PC-3 (cell line): ENCODE results near the gene SFT2D1. TPM values are rescaled to one million over a fixed set of nuclear protein-coding genes. Genes with fewer than 3 reads are reported as not detected.

Experiments used
- ATAC-seq: fragments of 200-7000 bp; cut with Tn5 transposase; 2 replicates; pipeline ENCODE4 v1.9.1; 2020; ENCODE audit warnings: mild to moderate bottlenecking, moderate library complexity
- BruUV-seq: library from RNA; stranded (reverse); fragments of 400-500 nt; replicated peaks from 2 replicates; lab custom pipeline; 2021; lab: Mats Ljungman, UMichigan
- CTCF ChIA-PET: fragments of 300-600 bp; sonication (Branson Sonifier 250); formaldehyde crosslinking; loops from one replicate; lab custom pipeline; 2022; ENCODE audit warnings: antibody characterized with exemption; lab: Charles Lee
- POLR2A ChIA-PET: fragments of 300-600 bp; sonication (Branson Sonifier 250); formaldehyde crosslinking; loops from one replicate; lab custom pipeline; 2022; ENCODE audit warnings: antibody characterized with exemption; ENCODE audit not compliant: unreplicated experiment; lab: Charles Lee
- DNase-seq: peaks from one replicate; pipeline ENCODE4 v3.0.0-alpha.2; 2015
- H2AFZ ChIP-seq: fragments of 300-600 bp; sonication (generic); 2 replicates; pipeline ENCODE4 v1.6.0; 2016; ENCODE audit warnings: antibody characterized with exemption, low read length
- H3F3A ChIP-seq: fragments of 300-600 bp; sonication (generic); one replicate; pipeline ENCODE4 v1.6.0; 2017; ENCODE audit warnings: antibody characterized with exemption, low read length, control low read depth, mild to moderate bottlenecking; ENCODE audit not compliant: unreplicated experiment
- H3K27ac ChIP-seq: fragments of 300-600 bp; sonication (generic); 2 replicates; pipeline ENCODE4 v1.5.1; 2016; ENCODE audit warnings: mild to moderate bottlenecking, low read length
- H3K27me3 ChIP-seq: fragments of 300-600 bp; sonication (generic); 2 replicates; pipeline ENCODE4 v1.6.1; 2016; ENCODE audit warnings: low read length, mixed read lengths
- H3K36me3 ChIP-seq: fragments of 300-600 bp; sonication (generic); 2 replicates; pipeline ENCODE4 v1.6.1; 2016; ENCODE audit warnings: low read depth, mixed run types, low read length, mixed read lengths
- H3K4me1 ChIP-seq: fragments of 300-600 bp; sonication (generic); 2 replicates; pipeline ENCODE4 v1.5.1; 2016; ENCODE audit warnings: low read length; ENCODE audit not compliant: insufficient read depth
- H3K4me2 ChIP-seq: fragments of 300-600 bp; sonication (generic); 2 replicates; pipeline ENCODE4 v1.6.0; 2016; ENCODE audit warnings: low read length
- H3K4me3 ChIP-seq: fragments of 300-600 bp; sonication (generic); 2 replicates; pipeline ENCODE4 v1.5.1; 2016; ENCODE audit warnings: mild to moderate bottlenecking, low read length, mixed read lengths
- H3K79me2 ChIP-seq: fragments of 300-600 bp; sonication (generic); 2 replicates; pipeline ENCODE4 v1.6.1; 2017; ENCODE audit warnings: low read length, mixed read lengths
- H3K9ac ChIP-seq: fragments of 300-600 bp; sonication (generic); 2 replicates; pipeline ENCODE4 v1.6.0; 2016; ENCODE audit warnings: mild to moderate bottlenecking, low read length
- H3K9me2 ChIP-seq: fragments of 300-600 bp; sonication (generic); replicated peaks from 2 replicates; pipeline ENCODE4 v1.6.1; 2016; ENCODE audit warnings: mixed run types, low read length, mixed read lengths
- H3K9me3 ChIP-seq: fragments of 300-600 bp; sonication (generic); 2 replicates; pipeline ENCODE4 v1.6.1; 2016; ENCODE audit warnings: low read length, mixed read lengths
- H4K20me1 ChIP-seq: fragments of 300-600 bp; sonication (generic); 2 replicates; pipeline ENCODE4 v1.6.1; 2016; ENCODE audit warnings: low read length, mixed read lengths
- CTCF ChIP-seq: fragments of 300-600 bp; sonication (generic); conservative IDR thresholded peaks from 2 replicates; pipeline ENCODE4 v1.5.1; 2017; ENCODE audit warnings: antibody characterized with exemption, low read depth, mild to moderate bottlenecking, low read length
- EZH2 ChIP-seq: fragments of 300-600 bp; sonication (generic); IDR thresholded peaks from one replicate; pipeline ENCODE4 v1.6.1; 2017; ENCODE audit warnings: antibody characterized with exemption, mild to moderate bottlenecking, low read length; ENCODE audit not compliant: unreplicated experiment
- EZH2phosphoT487 ChIP-seq: fragments of 300-600 bp; sonication (generic); IDR thresholded peaks from 2 replicates; pipeline ENCODE4 v1.6.1; 2018; ENCODE audit warnings: mild to moderate bottlenecking, antibody characterized with exemption, low read length, borderline replicate concordance
- intact Hi-C: fragments of 100-400 bp; cut with micrococcal nuclease; formaldehyde crosslinking; loops from 2 replicates; pipeline ENCODE4 v1.9.0; 2023
- total RNA-seq: library from RNA; depleted of rRNA; stranded (reverse); fragments of >200 nt; gene quantifications from 2 replicates; pipeline ENCODE4 v1.2.3, GENCODE V29; 2014

Gene SFT2D1
- total RNA-seq, 1 experiment from 2014 or later = 28.0 TPM

DNA sequence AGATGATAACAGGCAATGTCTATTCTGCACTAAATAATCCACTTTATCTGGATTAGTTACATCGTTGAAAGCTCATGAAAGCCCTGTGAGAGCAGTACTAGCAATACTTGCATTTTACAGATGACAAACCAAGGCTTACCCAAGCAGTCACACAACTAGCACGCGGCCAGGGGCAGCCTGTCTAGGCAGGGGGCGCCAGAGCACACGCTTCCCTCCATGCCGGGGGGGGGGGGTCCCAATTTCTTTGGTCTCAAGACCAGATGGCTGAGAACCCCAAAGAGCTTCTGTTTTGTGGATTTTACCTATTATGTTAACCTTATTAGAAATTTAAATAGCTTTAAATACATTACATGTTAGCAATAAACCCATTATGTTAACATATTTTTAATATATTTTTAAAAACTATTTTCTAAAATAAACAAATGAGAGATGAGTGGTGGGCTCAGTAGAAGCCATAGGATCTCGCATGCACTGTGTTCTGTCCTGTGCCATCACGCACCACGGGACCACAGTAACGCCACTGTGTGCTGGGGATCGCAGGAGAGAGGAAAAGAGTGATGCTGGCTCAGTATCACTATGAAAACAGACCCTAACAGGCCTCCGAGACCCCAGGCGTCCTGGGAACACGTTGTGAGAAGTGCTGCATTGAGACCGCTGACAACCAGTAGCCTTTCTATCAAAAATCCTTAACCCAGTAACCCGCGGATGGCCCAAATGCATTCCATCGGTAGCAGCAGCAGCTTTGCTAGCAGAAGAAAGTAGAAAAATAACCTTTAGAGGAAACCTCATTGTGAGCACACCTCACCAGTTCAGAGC, 28.9 kb downstream of the SFT2D1 start:
- Histone ChIP-seq H3K4me3 (no peak overlapping the region), H3K9me2 (no peaks in the 10 kb centered on the region), H3K27me3 (peaks cover 6% of the 10 kb centered on the region; the same call in 1 of the 2 replicates), H3K4me1 (no peaks in the 10 kb centered on the region), H3K4me2 (no peak overlapping the region), H3K9ac (no peak overlapping the region), H2AFZ (no peak overlapping the region), H4K20me1 (no peaks in the 10 kb centered on the region), H3K9me3 (no peaks in the 10 kb centered on the region), H3K79me2 (no peaks in the 10 kb centered on the region), H3K27ac (no peak overlapping the region), H3K36me3 (no peaks in the 10 kb centered on the region), H3F3A (no peaks in the 10 kb centered on the region)
- no TSS peak for BruUV-seq
- intact Hi-C loops = loop anchor here (1.0 to 2.0 kb wide), 2 partner anchors 69 to 88 kb away; partner anchors contain the start of gene MPC1
- TF ChIP-seq CTCF (peak; percentile 69), EZH2phosphoT487 (no peak)
- ChIA-PET POLR2A (no interaction called here), CTCF (no interaction called here)
- DNase-seq (peak; percentile 52), ATAC-seq (peak; percentile 92)

DNA sequence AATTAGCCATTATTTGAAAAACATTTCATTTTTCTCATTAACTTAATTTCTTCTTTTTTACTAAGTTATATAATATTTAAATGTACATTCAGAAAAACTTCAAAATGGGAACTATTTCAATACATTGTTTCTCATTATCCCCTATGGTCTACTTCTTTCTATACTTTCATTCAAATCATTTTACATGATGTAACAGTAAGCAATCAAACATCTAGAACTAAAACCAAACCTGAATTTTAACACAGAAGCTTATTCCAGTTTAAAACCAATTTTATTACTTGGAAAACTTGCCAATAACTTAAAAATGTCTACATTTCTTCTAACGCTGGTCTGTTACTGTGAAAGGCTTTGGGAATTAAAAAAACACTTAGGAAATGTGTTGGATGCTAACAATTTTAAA, 29.5 kb downstream of the SFT2D1 start:
- no peaks in the 10 kb centered on the region for H3K9me3 ChIP-seq
- H3K4me3 ChIP-seq = no peak overlapping the region
- no peaks in the 10 kb centered on the region for H3K79me2 ChIP-seq
- no peaks in the 10 kb centered on the region for H3K4me1 ChIP-seq
- ATAC-seq (no peak), DNase-seq (no peak)
- BruUV-seq = no TSS peak
- H3K27ac ChIP-seq = no peak overlapping the region
- H3K36me3 ChIP-seq = no peaks in the 10 kb centered on the region
- no peaks in the 10 kb centered on the region for H3K9me2 ChIP-seq
- no peak overlapping the region for H2AFZ ChIP-seq
- ChIA-PET CTCF (no interaction called here), POLR2A (no interaction called here)
- intact Hi-C loops = loop anchor here (1.0 to 2.0 kb wide), 2 partner anchors 70 to 88 kb away; partner anchors contain the start of gene MPC1
- H3K4me2 ChIP-seq = no peak overlapping the region
- peaks cover 11% of the 10 kb centered on the region for H3K27me3 ChIP-seq
- H3K9ac ChIP-seq = no peak overlapping the region
- TF ChIP-seq CTCF (no peak), EZH2 (no peak), EZH2phosphoT487 (no peak)
- H4K20me1 ChIP-seq = no peaks in the 10 kb centered on the region
- H3F3A ChIP-seq = no peaks in the 10 kb centered on the region

DNA sequence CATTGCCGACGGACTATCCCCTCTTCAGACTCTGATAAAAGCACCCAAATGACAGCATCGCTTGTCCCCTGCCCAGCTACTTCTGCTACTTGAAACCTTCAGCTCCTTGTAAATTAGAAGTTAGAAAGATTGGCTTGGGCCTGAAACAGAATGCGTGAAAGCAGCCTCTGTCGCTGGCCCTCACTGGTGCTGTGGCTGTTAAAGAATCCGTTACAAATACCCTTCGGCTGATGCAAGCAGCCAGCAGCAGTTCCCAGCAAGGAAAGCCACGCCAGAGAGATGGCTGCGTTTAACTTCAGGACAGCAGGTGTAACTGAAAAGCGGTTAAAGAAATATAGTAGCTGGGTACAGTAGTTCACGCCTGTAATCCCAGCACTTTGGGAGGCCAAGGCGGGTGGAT, 31.7 kb downstream of the SFT2D1 start:
- H3K9me2 ChIP-seq = no peaks in the 10 kb centered on the region
- TF ChIP-seq CTCF = no peak
- no peak for TF ChIP-seq EZH2phosphoT487
- TF ChIP-seq EZH2 = no peak
- H3K4me1 ChIP-seq = no peaks in the 10 kb centered on the region
- intact Hi-C loops = no loop called here
- no peaks in the 10 kb centered on the region for H3K79me2 ChIP-seq
- H4K20me1 ChIP-seq = no peaks in the 10 kb centered on the region
- peaks cover 11% of the 10 kb centered on the region for H3K27me3 ChIP-seq
- no peak overlapping the region for H3K4me2 ChIP-seq
- H3K4me3 ChIP-seq = no peak overlapping the region
- ChIA-PET CTCF (no interaction called here), POLR2A (no interaction called here)
- no peaks in the 10 kb centered on the region for H3K9me3 ChIP-seq
- no peak overlapping the region for H3K27ac ChIP-seq
- H3K36me3 ChIP-seq = no peaks in the 10 kb centered on the region
- H3K9ac ChIP-seq = no peak overlapping the region
- no peaks in the 10 kb centered on the region for H3F3A ChIP-seq
- no TSS peak for BruUV-seq
- DNase-seq = no peak
- no peak for ATAC-seq
- H2AFZ ChIP-seq = no peak overlapping the region
